ENCODE results near the gene CYP1B1.

- TF ChIP-seq CTCF (IDR thresholded peaks at IDR 0.05) (no peak), POLR2A (IDR thresholded peaks at IDR 0.05) (no peak)
Measured at GRCh38 chr2:38106405-38107094, 30.6 kb upstream of the CYP1B1 start.

Measured in testis (tissue), 2 donors.